ENCODE data around the gene CHST2. TPM values are rescaled to one million over a fixed set of nuclear protein-coding genes. Genes with fewer than 3 reads are reported as not detected.

CHST2 gene
- total RNA-seq, 1 donor from 2014 or later = 5.9 TPM

DNA sequence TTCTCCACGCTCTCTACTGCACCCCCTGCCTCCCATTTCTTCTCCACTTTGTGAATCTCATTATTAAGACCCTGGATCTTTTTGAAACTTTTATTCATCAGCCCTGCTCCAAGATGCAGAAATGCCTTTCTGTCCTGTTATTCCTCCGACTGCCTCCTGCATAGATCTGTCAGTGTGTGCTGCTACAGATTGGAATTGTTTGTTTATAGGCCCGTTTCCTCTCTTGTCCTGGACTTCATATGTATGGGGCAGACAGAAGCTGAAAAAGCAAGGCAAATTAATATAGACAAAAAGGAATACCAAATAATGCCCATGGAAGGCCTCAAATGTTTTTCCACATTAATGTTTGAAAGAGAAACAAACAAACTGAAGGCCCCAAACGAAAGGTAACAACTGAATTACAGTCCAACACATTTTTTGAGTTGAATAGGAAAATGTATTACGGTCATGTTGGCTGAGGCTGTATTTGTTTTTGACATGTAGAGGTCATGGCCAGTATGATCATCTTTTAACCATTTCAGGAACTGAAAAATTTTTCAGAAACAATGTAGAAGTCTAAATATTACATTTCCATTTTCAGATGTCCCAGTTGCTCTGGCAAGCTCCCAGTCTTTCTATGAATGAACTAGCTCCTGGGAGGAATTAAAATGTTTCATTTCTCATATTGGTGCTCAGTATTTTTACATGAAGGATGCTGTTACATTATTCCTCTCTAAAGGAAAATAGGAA is 8.8 kb downstream of the CHST2 start:
- Mint-ChIP-seq H3K27ac (no peak overlapping the region), H3K9me3 (no peaks in the 10 kb centered on the region), H3K4me1 (peaks cover 20% of the 10 kb centered on the region), H3K36me3 (no peaks in the 10 kb centered on the region), H3K27me3 (ENCODE audit: insufficient read depth, low read depth) (peaks cover 3% of the 10 kb centered on the region), H3K4me3 (no peak overlapping the region)
- Histone ChIP-seq H3F3A (ENCODE audit: low read depth) (no peaks in the 10 kb centered on the region), H3K36me3 (no peaks in the 10 kb centered on the region), H3K27me3 (no peaks in the 10 kb centered on the region), H2AFZ (replicated peaks) (no peak overlapping the region), H3K9ac (no peak overlapping the region), H3K4me3 (no peak overlapping the region), H3K79me2 (ENCODE audit: low read depth) (no peaks in the 10 kb centered on the region), H3K9me3 (ENCODE audit: low read depth) (no peaks in the 10 kb centered on the region), H3K4me2 (no peak overlapping the region), H4K20me1 (ENCODE audit: low read depth) (no peaks in the 10 kb centered on the region), H3K27ac (no peak overlapping the region), H3K4me1 (peaks cover 15% of the 10 kb centered on the region)
- TF ChIP-seq, protein P1, sequence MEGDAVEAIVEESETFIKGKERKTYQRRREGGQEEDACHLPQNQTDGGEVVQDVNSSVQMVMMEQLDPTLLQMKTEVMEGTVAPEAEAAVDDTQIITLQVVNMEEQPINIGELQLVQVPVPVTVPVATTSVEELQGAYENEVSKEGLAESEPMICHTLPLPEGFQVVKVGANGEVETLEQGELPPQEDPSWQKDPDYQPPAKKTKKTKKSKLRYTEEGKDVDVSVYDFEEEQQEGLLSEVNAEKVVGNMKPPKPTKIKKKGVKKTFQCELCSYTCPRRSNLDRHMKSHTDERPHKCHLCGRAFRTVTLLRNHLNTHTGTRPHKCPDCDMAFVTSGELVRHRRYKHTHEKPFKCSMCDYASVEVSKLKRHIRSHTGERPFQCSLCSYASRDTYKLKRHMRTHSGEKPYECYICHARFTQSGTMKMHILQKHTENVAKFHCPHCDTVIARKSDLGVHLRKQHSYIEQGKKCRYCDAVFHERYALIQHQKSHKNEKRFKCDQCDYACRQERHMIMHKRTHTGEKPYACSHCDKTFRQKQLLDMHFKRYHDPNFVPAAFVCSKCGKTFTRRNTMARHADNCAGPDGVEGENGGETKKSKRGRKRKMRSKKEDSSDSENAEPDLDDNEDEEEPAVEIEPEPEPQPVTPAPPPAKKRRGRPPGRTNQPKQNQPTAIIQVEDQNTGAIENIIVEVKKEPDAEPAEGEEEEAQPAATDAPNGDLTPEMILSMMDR (IDR thresholded peaks at IDR 0.05) = no peak
- TF ChIP-seq EZH2 (IDR thresholded peaks at IDR 0.05) (no peak), EZH2phosphoT487 (IDR thresholded peaks at IDR 0.05) (no peak)
- DNase-seq (ENCODE audit: low spot score) = no peak

DNA sequence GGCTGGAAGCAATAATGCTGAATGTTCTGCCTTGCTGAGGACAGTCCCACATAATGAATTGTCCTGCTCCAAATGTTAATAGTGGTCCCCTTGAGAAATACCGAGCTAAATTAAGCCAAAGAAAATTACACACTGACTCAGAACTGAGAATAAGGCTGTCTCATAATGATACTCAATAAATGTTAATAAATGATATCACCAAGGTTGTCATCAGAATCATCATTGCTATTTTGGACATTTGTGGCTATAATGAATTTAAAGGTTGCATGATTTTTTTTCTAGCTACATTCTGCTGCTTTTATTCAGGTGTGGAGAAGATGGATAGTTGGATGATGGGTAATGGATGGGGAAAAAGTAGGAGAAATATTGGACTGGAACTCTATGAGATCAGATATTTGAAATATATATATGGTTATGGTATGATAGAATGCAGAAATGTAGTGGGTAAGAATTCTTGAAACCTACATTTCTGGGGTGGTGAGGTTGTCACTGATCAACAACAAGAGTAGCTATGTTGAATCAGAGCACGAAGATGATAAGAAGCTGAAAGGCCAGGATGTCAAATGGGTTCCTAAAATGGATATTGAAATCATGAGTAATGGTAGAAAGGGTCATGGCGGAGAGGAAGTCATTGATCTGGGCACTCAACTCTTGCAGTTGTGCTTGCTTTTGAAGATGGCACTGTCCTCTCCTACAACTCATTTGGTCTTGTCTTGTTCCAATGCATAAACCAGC is 12.8 kb downstream of the CHST2 start:
- Mint-ChIP-seq H3K4me1 (peaks cover 9% of the 10 kb centered on the region), H3K9me3 (no peaks in the 10 kb centered on the region), H3K4me3 (no peak overlapping the region), H3K36me3 (no peaks in the 10 kb centered on the region), H3K27ac (no peak overlapping the region), H3K27me3 (ENCODE audit: insufficient read depth, low read depth) (peaks cover 3% of the 10 kb centered on the region)
- Histone ChIP-seq H4K20me1 (ENCODE audit: low read depth) (no peaks in the 10 kb centered on the region), H3K9ac (no peak overlapping the region), H3K79me2 (ENCODE audit: low read depth) (no peaks in the 10 kb centered on the region), H3K9me3 (ENCODE audit: low read depth) (no peaks in the 10 kb centered on the region), H3K4me2 (no peak overlapping the region), H2AFZ (replicated peaks) (no peak overlapping the region), H3K4me1 (no peaks in the 10 kb centered on the region), H3F3A (ENCODE audit: low read depth) (no peaks in the 10 kb centered on the region), H3K4me3 (no peak overlapping the region), H3K27ac (no peak overlapping the region), H3K36me3 (no peaks in the 10 kb centered on the region), H3K27me3 (no peaks in the 10 kb centered on the region)
- TF ChIP-seq, protein P1 (IDR thresholded peaks at IDR 0.05) = no peak
- TF ChIP-seq EZH2phosphoT487 (IDR thresholded peaks at IDR 0.05) (no peak), EZH2 (IDR thresholded peaks at IDR 0.05) (no peak)
- no peak for DNase-seq (ENCODE audit: low spot score)

DNA sequence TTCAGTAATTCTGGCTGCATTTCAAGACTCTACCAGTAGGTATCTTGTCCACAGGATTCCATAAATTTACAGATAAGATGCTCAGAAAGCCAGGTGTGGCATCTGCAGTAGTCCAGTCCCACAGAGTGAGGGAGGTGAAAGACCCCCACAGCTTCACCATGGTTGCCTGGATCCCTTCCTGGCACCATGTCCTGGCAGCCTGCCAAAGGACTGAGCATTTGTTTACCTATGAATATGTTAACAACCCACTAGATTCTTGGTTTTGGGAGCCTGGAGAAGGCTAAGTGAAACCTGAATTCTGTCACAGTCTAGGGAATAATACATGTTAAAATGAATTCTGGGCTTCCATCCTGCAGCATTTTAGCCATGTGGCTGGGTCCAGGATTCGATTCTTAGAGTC is 14.9 kb downstream of the CHST2 start:
- H2AFZ ChIP-seq (replicated peaks) = no peak overlapping the region
- TF ChIP-seq EZH2phosphoT487 (IDR thresholded peaks at IDR 0.05) = no peak
- TF ChIP-seq, protein P1 (IDR thresholded peaks at IDR 0.05) = no peak
- no peak for TF ChIP-seq EZH2 (IDR thresholded peaks at IDR 0.05)
- no peaks in the 10 kb centered on the region for H3K36me3 ChIP-seq
- Mint-ChIP-seq H3K4me1 (peaks cover 7% of the 10 kb centered on the region), H3K36me3 (no peaks in the 10 kb centered on the region), H3K9me3 (no peaks in the 10 kb centered on the region), H3K4me3 (no peak overlapping the region), H3K27ac (no peak overlapping the region), H3K27me3 (ENCODE audit: insufficient read depth, low read depth) (peaks cover 7% of the 10 kb centered on the region)
- no peak overlapping the region for H3K4me2 ChIP-seq
- H3K79me2 ChIP-seq (ENCODE audit: low read depth) = no peaks in the 10 kb centered on the region
- H3K4me1 ChIP-seq = no peaks in the 10 kb centered on the region
- H4K20me1 ChIP-seq (ENCODE audit: low read depth) = no peaks in the 10 kb centered on the region
- no peak for DNase-seq (ENCODE audit: low spot score)
- no peak overlapping the region for H3K4me3 ChIP-seq
- H3K9ac ChIP-seq = no peak overlapping the region
- H3F3A ChIP-seq (ENCODE audit: low read depth) = no peaks in the 10 kb centered on the region
- H3K27me3 ChIP-seq = no peaks in the 10 kb centered on the region
- H3K27ac ChIP-seq = no peak overlapping the region
- no peaks in the 10 kb centered on the region for H3K9me3 ChIP-seq (ENCODE audit: low read depth)
